Smooth muscle cell (in vitro differentiated cells): ENCODE results near the gene HNF1A. TPM values are rescaled to one million over a fixed set of nuclear protein-coding genes. Genes with fewer than 3 reads are reported as not detected.

ENCODE experiments used
- DNase-seq: peaks from one replicate; lab custom pipeline; 2025; ENCODE audit not compliant: unreplicated experiment; lab: John Stamatoyannopoulos, UW
- H2AFZ ChIP-seq: fragments of 200-600 bp; sonication (generic); 2 replicates; pipeline ENCODE4 v1.6.0; 2016; ENCODE audit warnings: antibody characterized with exemption, low read depth, mild to moderate bottlenecking
- H3F3A ChIP-seq: fragments of 200-600 bp; sonication (generic); 2 replicates; pipeline ENCODE4 v1.6.0; 2017; ENCODE audit warnings: antibody characterized with exemption, low read depth
- H3K27ac ChIP-seq: fragments of 200-600 bp; sonication (generic); 2 replicates; pipeline ENCODE4 v1.5.1; 2016; ENCODE audit warnings: low read depth, mild to moderate bottlenecking
- H3K27me3 ChIP-seq: fragments of 200-600 bp; sonication (generic); 2 replicates; pipeline ENCODE4 v1.6.1; 2016; ENCODE audit warnings: low read depth, mild to moderate bottlenecking
- H3K36me3 ChIP-seq: fragments of 200-600 bp; sonication (generic); 2 replicates; pipeline ENCODE4 v1.5.1; 2016; ENCODE audit warnings: low read depth
- H3K4me1 ChIP-seq: fragments of 200-600 bp; sonication (generic); 2 replicates; pipeline ENCODE4 v1.5.1; 2016; ENCODE audit warnings: low read depth
- H3K4me2 ChIP-seq: fragments of 200-600 bp; sonication (generic); 2 replicates; pipeline ENCODE4 v1.6.0; 2016; ENCODE audit warnings: mild to moderate bottlenecking
- H3K4me3 ChIP-seq: fragments of 200-600 bp; sonication (generic); 2 replicates; pipeline ENCODE4 v1.5.1; 2016; ENCODE audit warnings: mild to moderate bottlenecking
- H3K79me2 ChIP-seq: fragments of 200-600 bp; sonication (generic); 2 replicates; pipeline ENCODE4 v1.6.0; 2016; ENCODE audit warnings: low read depth, mild to moderate bottlenecking
- H3K9ac ChIP-seq: fragments of 200-600 bp; sonication (generic); 2 replicates; pipeline ENCODE4 v1.6.0; 2016; ENCODE audit warnings: low read depth
- H3K9me3 ChIP-seq: fragments of 200-600 bp; sonication (generic); replicated peaks from 2 replicates; pipeline ENCODE4 v1.5.1; 2016; ENCODE audit warnings: low read depth
- H4K20me1 ChIP-seq: fragments of 200-600 bp; sonication (generic); 2 replicates; pipeline ENCODE4 v1.6.0; 2016; ENCODE audit warnings: low read depth
- WGBS: methylation state at CpG from one replicate; pipeline ENCODE4 v1.1.7; 2016; ENCODE audit warnings: low lambda C conversion rate; 5-methylcytosine and 5-hydroxymethylcytosine counted together
- polyA plus RNA-seq: library from polyadenylated mRNA; unstranded; fragments of >200 nt; fragmentation: Nextera tagmentation; extraction: Ambion mirVana; gene quantifications from 2 replicates; pipeline ENCODE4 v1.2.1, GENCODE V29; 2016
- total RNA-seq: library from RNA; depleted of rRNA; stranded (reverse); fragments of >200 nt; gene quantifications from 2 replicates; pipeline ENCODE4 v1.2.3, GENCODE V29; 2014
- TF ChIP-seq, protein P1 (sequence below): fragments of 200-600 bp; sonication (generic); IDR thresholded peaks from 2 replicates; pipeline ENCODE4 v1.5.1; 2017; ENCODE audit warnings: borderline replicate concordance, mild to moderate bottlenecking, antibody characterized with exemption; ENCODE audit not compliant: insufficient read depth, poor library complexity, severe bottlenecking

Gene HNF1A
- total and polyA plus RNA-seq, 2 experiments from 2014 or later: 0.09 TPM; not detected in 1

DNA sequence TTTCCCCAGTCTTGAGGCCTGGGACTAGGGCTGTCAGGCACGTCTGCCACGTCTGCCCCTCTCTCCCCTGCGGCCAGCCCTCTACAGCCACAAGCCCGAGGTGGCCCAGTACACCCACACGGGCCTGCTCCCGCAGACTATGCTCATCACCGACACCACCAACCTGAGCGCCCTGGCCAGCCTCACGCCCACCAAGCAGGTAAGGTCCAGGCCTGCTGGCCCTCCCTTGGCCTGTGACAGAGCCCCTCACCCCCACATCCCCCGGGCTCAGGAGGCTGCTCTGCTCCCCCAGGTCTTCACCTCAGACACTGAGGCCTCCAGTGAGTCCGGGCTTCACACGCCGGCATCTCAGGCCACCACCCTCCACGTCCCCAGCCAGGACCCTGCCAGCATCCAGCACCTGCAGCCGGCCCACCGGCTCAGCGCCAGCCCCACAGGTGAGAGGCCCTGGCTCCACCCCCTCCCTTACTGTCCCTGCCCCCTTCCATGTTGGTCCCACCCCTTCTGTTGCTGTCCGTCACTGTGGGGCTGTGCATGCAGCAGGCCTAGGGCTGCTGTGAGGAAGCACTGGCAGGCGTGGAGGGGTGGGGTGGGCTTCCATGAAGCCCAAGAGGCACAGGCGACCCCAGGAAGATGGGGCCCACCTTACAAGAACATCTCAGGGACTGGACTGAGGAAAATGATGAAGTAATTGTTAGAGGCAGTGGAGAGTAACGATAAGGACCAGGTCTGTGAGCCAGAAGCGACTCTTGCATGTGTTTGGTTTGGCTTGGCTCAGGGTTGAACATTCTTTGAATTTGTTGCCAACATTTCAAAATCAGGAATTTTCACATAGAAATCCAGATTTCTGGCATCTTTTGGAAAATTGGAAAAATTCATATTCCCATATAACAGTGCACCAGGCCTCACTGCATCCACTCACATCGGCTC lies 21.1 kb downstream of the HNF1A start:
- H3K27me3 ChIP-seq: no peaks in the 10 kb centered on the region
- H3K36me3 ChIP-seq: peaks cover 6% of the 10 kb centered on the region
- H3K79me2 ChIP-seq: no peaks in the 10 kb centered on the region
- no peak for DNase-seq
- WGBS: 57% methylated on average over 20 of the region's 23 CpGs
- no peak overlapping the region for H3K9ac ChIP-seq
- H3K4me3 ChIP-seq: no peak overlapping the region
- H3F3A ChIP-seq: no peaks in the 10 kb centered on the region
- no peak overlapping the region for H2AFZ ChIP-seq
- H3K27ac ChIP-seq: no peak overlapping the region
- TF ChIP-seq, protein P1, sequence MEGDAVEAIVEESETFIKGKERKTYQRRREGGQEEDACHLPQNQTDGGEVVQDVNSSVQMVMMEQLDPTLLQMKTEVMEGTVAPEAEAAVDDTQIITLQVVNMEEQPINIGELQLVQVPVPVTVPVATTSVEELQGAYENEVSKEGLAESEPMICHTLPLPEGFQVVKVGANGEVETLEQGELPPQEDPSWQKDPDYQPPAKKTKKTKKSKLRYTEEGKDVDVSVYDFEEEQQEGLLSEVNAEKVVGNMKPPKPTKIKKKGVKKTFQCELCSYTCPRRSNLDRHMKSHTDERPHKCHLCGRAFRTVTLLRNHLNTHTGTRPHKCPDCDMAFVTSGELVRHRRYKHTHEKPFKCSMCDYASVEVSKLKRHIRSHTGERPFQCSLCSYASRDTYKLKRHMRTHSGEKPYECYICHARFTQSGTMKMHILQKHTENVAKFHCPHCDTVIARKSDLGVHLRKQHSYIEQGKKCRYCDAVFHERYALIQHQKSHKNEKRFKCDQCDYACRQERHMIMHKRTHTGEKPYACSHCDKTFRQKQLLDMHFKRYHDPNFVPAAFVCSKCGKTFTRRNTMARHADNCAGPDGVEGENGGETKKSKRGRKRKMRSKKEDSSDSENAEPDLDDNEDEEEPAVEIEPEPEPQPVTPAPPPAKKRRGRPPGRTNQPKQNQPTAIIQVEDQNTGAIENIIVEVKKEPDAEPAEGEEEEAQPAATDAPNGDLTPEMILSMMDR: no peak
- no peak overlapping the region for H3K4me2 ChIP-seq
- H4K20me1 ChIP-seq: no peaks in the 10 kb centered on the region
- H3K9me3 ChIP-seq: no peaks in the 10 kb centered on the region
- no peaks in the 10 kb centered on the region for H3K4me1 ChIP-seq

DNA sequence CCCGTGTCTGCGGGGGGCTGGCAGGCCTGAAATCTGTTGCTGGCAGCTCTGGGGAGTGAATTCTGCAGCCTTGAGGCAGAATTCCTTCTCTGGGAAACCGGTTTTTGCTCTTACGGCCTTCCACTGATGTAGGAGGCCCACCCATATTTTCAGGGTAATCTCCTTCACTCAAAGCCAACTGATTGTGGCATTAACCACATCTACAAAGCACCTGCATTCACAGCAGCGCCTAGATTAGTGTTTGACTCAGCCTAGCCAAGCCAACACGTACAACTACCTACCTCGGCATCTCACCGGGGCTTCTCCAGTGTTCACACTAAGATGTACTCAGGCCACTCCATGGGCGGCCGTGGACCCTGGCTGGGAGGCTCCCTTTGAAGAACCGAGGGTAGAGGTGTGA lies 22.2 kb downstream of the HNF1A start:
- Histone ChIP-seq H3K4me1 (no peaks in the 10 kb centered on the region), H4K20me1 (no peaks in the 10 kb centered on the region), H3K9me3 (no peaks in the 10 kb centered on the region), H3K79me2 (no peaks in the 10 kb centered on the region), H3K4me3 (no peak overlapping the region), H3K27ac (no peak overlapping the region), H3K4me2 (no peak overlapping the region), H3K27me3 (no peaks in the 10 kb centered on the region), H3K36me3 (peaks cover 6% of the 10 kb centered on the region), H2AFZ (no peak overlapping the region), H3F3A (no peaks in the 10 kb centered on the region), H3K9ac (no peak overlapping the region)
- TF ChIP-seq, protein P1: no peak
- 84% methylated on average over 11 of the region's 11 CpGs for WGBS
- DNase-seq: no peak

DNA sequence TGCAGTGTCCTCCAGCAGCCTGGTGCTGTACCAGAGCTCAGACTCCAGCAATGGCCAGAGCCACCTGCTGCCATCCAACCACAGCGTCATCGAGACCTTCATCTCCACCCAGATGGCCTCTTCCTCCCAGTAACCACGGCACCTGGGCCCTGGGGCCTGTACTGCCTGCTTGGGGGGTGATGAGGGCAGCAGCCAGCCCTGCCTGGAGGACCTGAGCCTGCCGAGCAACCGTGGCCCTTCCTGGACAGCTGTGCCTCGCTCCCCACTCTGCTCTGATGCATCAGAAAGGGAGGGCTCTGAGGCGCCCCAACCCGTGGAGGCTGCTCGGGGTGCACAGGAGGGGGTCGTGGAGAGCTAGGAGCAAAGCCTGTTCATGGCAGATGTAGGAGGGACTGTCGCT lies 22.7 kb downstream of the HNF1A start:
- Histone ChIP-seq H3K4me1 (no peaks in the 10 kb centered on the region), H2AFZ (no peak overlapping the region), H3K9me3 (no peaks in the 10 kb centered on the region), H3K79me2 (no peaks in the 10 kb centered on the region), H3K27me3 (no peaks in the 10 kb centered on the region), H4K20me1 (no peaks in the 10 kb centered on the region), H3K4me2 (no peak overlapping the region), H3K4me3 (no peak overlapping the region), H3K27ac (no peak overlapping the region), H3K9ac (no peak overlapping the region), H3K36me3 (peaks cover 6% of the 10 kb centered on the region), H3F3A (no peaks in the 10 kb centered on the region)
- 94% methylated on average over 11 of the region's 11 CpGs for WGBS
- no peak for DNase-seq
- TF ChIP-seq, protein P1: no peak
